ENCODE data around the gene ETV5. TPM values are rescaled to one million over a fixed set of nuclear protein-coding genes. Genes with fewer than 3 reads are reported as not detected.

Gene ETV5
- total and polyA plus RNA-seq, 10 of the 15 experiments (the other 5 are each of a cell fraction or from before 2014, with no cell fraction given): 5.0 to 18.4 (median 7.4) TPM

DNA sequence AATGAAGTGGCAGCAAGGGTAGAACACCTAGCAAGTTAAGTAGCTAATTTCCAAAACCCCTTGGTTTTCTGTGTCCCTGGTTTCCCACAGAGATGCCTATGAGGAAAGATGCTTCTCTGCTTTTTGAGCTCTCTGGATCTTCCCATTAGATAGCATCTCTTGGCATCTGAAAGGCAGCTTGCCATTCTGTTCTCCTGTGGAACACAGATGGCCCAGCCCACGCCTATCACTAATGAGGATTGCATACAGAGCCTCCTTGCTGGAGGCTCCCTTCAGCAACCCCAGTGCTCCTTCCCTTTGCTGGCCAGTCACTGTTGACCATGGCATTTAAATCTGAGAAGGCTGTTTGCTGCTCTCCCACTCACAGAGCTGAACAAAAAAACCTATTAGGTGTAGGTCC lies 34.4 kb upstream of the ETV5 start:
- TF ChIP-seq, protein P1, sequence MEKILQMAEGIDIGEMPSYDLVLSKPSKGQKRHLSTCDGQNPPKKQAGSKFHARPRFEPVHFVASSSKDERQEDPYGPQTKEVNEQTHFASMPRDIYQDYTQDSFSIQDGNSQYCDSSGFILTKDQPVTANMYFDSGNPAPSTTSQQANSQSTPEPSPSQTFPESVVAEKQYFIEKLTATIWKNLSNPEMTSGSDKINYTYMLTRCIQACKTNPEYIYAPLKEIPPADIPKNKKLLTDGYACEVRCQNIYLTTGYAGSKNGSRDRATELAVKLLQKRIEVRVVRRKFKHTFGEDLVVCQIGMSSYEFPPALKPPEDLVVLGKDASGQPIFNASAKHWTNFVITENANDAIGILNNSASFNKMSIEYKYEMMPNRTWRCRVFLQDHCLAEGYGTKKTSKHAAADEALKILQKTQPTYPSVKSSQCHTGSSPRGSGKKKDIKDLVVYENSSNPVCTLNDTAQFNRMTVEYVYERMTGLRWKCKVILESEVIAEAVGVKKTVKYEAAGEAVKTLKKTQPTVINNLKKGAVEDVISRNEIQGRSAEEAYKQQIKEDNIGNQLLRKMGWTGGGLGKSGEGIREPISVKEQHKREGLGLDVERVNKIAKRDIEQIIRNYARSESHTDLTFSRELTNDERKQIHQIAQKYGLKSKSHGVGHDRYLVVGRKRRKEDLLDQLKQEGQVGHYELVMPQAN (conservative IDR thresholded peaks at IDR 0.05): no peak
- TF ChIP-seq BMI1 (IDR thresholded peaks at IDR 0.05; ENCODE audit: borderline replicate concordance) (no peak), SRF (IDR thresholded peaks at IDR 0.05; ENCODE audit: low read depth in 2 of 2, low read length in 2 of 2) (no peak), RB1 (IDR thresholded peaks at IDR 0.05; ENCODE audit: borderline replicate concordance) (no peak), MYC (IDR thresholded peaks at IDR 0.05; ENCODE audit: insufficient read depth, insufficient read length, insufficient replicate concordance, low read length, severe bottlenecking) (no peak), STAT1 (conservative IDR thresholded peaks at IDR 0.05) (no peak), CREM (IDR thresholded peaks at IDR 0.05; ENCODE audit: low read depth) (no peak), CBX3 (IDR thresholded peaks at IDR 0.05; ENCODE audit: borderline replicate concordance, low read depth) (no peak), LARP7 (IDR thresholded peaks at IDR 0.05) (no peak), TCF3 (IDR thresholded peaks at IDR 0.05; ENCODE audit: borderline replicate concordance, insufficient read depth, low read depth, low read length) (no peak), RUNX3 (IDR thresholded peaks at IDR 0.05; ENCODE audit: low read length) (no peak)
- no peak overlapping the region for H3K4me3 ChIP-seq
- no peak for FAIRE-seq
- peaks cover 0 to 2% of the 10 kb centered on the region in 2 experiments; a peak in 1 of 4 replicates for H3K27me3 ChIP-seq (replicated peaks in 1 of 2; ENCODE audit: control insufficient read depth in 2 of 2, insufficient read depth in 2 of 2, low read length in 1 of 2)
- ChIA-PET CTCF (no interaction called here), SMC1A (ENCODE audit: uncharacterized antibody, unreplicated experiment) (interaction anchor here (1.2 to 1.7 kb wide), 4 partner anchors 9 to 42 kb away, joined by 3 to 5 read pairs (median 3); no protein-coding TSS in a partner anchor), RAD21 (ENCODE audit: unreplicated experiment) (no interaction called here), POLR2A (interaction anchor here (0.6 kb wide), 1 partner anchor 46 kb away, joined by 4 read pairs; no protein-coding TSS in a partner anchor)
- in situ Hi-C loops (cut with MboI): no loop called here
- no peaks in the 10 kb centered on the region for H3K9me3 ChIP-seq (replicated peaks; ENCODE audit: control insufficient read depth, insufficient read depth, low read length)
- DNase-seq (ENCODE audit: low read depth, low spot score): no peak
- no peak for ATAC-seq
- no TSS peak for BruUV-seq (replicated peaks)
- H4K20me1 ChIP-seq (ENCODE audit: control insufficient read depth, insufficient read depth): no peaks in the 10 kb centered on the region
- no peak overlapping the region for H3K9ac ChIP-seq (ENCODE audit: control insufficient read depth, insufficient read depth, low read length)
- H3K27ac ChIP-seq (ENCODE audit: control insufficient read depth, insufficient read depth): no peak overlapping the region
- no peaks in the 10 kb centered on the region for H3K4me1 ChIP-seq (ENCODE audit: control insufficient read depth, insufficient read depth, low read length)
- H3K79me2 ChIP-seq (ENCODE audit: control insufficient read depth, insufficient read depth, low read length): no peaks in the 10 kb centered on the region
- H3K36me3 ChIP-seq (ENCODE audit: control insufficient read depth in 2 of 2, insufficient read depth in 2 of 2, low read length in 1 of 2): no peaks in the 10 kb centered on the region
- whole genome bisulfite sequencing (ENCODE audit: insufficient coverage, insufficient replicate concordance, low lambda C conversion rate, missing lambda C conversion rate): 0% methylated on average over 1 of the region's 1 CpG
- intact Hi-C loops (cut with micrococcal nuclease; ENCODE audit: unreplicated experiment): no loop called here
- no peak overlapping the region for H2AFZ ChIP-seq (ENCODE audit: control insufficient read depth, low read depth, low read length)
- H3K4me2 ChIP-seq (ENCODE audit: control insufficient read depth, insufficient read depth): no peak overlapping the region

Measured in GM12878 (cell line).